Cerebellar cortex (tissue), 1 donor: ENCODE data around the gene ZNF628.
"Not testable (repeated sequence)": the region's sequence is repeated elsewhere in the genome, so short reads cannot be mapped to it uniquely, and the experiment has no call there.

ENCODE experiments used
- DNase-seq: peaks from one replicate; pipeline ENCODE4 v3.0.0-alpha.2; 2015; ENCODE audit warnings: low spot score

Gene ZNF628

DNA sequence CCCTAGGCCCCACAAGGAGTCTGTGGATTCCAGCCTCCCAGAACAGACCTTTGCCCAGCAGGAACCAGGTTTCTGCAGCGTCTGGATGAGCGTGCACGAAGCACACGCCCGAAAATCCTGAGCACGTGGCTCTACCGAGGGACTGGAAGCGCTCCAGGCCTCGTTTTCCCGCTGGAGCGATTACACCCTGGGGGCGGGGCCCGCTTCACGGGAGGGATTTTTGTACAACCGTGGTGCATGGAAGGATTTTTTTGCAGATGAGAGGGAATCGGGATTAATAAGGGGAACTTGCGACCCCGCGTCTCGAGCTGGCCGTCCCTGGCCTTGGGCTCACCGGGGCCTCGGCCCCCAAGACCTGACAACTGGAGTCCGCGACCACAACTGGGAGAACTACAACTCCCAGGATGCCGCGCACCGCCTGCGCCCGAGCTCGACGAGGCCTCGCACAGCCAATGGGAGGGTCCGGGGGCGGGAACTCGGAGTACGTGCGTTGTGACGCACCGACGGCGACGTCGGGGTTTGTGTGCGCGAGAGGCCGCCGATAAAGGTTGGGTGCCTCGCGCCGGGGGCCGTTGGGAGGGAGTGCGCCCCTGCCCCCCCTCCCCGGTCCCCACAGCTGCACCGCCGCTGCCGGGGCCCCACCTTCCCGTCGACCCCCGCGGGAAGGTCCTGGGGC lies at the start of gene ZNF628:
Gene ZNF628, plus strand, starts transcription at position 518 of the 676 bp plus-strand sequence. CDS start 3,294 bp downstream, outside the sequence.
- peak; percentile 98 for DNase-seq

DNA sequence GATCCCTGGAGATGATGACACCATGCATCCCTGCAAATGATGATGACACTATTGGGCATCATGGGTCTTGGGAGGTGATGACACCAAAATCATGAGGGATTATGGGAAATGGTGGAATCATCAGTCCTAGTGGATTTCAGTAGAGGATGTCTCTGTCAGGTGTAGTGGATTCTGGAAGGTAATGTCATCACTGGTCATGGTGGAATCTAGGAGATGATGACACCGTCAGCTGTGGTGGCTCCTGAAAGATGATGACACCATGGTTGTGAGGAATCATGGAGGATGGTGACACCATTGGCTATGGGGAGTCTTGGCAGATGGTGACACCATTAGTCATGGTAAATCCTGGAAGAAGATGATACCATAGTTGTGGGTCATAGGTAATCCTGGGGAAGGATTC lies 45.2 kb upstream of the ZNF628 start:
- DNase-seq: no peak

DNA sequence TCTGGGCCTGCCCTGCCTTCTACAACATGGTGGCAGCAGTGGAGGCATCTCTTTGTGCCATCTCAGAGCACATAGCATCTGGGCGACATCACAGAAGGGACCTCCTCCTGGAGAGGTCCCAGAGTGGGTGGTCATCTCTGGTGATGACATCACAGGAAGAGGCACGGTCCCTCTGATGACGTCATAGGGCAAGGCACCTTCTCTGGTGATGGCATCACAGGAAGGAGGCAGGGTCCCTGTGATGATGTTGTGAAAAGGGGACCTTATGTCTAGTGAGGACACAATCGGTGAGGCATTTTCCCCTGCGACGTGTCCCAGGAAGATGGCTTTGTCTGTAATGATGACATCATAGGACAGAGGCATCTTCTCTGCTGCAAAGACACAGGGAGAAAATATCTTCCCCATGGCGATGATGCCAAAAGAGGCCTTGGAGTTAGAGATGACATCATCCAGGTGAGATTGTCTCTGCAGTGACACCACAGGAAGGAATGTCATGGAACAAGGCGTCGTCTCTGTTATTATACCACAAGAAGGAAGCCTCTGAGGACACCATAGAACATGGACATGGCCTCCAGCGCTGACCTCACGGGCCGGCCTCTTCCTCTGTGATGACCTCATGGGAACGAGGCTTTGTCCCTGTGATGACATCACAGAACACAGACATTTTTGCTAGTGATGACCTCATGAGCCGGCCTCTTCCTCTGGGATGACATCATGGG lies 44.0 kb upstream of the ZNF628 start:
- DNase-seq: no peak

DNA sequence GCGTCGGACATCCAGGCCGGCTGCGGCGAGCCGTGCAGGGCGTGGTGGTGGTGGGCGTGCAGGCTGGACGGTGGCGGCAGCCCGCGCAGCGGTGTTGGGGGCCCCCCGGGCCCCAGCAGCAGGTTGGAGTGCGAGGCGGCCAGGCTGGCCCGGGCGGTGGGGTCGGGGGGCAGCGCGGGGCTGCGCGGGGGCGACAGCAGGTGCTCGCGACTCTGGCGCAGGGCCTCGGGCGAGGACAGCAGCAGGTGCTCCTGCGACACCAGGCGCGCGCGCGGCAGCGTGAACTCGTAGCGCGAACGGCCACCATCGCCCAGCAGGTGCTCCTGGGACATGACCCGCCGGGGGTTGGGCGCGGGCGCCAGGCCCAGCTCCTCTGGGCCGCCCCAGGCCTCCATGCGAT lies 43.1 kb upstream of the ZNF628 start:
- DNase-seq: no peak

DNA sequence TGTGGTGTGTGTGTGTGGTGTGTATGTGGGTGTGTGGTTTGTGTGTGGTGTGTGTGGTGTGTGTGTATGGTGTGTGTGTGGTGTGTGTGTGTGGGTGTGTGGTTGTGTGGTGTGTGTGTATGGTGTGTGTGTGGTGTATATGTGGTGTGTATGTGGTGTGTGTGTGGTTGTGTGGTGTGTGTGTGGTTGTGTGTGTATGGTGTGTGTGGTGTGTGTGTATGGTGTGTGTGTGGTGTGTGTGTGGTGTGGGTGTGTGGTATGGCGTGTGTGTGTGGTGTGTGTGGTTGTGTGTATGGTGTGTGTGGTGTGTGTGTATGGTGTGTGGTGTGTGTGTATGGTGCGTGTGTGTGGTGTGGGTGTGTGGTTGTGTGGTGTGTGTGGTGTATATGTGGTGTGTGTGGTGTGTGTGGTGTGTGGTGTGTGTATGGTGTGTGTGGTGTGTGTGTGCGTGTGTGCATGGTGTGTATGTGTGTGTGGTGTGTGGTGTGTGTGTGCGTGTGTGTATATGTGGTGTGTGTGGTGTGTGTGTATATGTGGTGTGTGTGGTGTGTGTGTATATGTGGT lies 42.0 kb upstream of the ZNF628 start:
- no peak for DNase-seq

DNA sequence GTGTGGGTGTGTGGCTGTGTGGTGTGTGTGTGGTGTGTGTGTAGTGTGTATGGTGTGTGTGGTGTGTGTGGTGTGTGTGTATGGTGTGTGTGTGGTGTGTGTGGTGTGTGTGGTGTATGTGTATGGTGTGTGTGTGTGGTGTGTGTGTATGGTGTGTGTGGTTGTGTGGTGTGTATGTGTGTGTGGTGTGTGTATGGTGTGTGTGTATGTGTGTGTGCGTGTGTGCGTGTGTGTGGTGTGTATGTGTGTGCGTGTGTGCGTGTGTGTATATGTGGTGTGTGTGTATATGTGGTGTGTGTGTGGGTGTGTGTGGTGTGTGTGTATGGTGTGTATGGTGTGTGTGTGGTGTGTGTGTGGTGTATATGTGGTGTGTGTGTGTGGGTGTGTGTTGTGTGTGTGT lies 41.4 kb upstream of the ZNF628 start:
- DNase-seq: no peak

DNA sequence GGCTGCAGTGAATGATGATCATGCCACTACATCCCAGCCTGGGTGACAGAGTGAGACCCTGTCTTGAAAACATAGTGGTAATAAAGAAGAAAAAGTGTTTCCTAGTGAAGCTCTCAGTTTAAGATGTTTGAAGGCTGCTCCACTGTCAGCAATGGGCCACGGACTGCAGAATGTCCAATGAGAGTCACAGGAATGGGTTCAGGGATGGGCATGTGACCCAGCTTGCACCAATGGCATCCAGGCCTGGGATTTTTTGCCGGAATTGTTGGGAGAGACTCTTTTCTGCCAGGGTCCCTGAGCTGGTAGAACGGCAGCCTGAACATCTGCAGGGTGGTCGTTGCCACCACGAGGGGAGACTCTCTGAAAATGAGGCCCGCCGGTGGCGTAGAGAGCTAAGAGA lies 39.6 kb upstream of the ZNF628 start:
- DNase-seq: no peak

DNA sequence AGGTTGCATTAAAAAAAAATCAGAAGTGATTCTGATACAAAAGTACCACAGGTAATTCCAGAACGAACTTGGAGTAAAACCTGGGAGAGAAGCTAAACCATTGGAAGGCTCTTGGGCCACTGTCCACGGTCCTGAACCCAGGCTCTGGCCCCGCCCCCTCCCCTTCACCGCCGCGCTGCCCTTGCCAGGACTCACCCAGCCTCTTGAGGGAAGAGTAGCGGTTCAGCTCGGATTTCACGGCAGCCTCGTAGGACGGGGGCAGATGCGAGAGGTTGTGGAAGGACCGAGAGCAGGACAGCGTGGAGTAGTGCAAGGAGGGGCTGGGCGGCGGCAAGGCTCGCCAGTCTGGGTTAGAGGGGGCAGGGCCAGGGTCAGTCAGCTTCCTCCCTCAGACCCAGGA lies 39.0 kb upstream of the ZNF628 start:
- peak; percentile 62 for DNase-seq

DNA sequence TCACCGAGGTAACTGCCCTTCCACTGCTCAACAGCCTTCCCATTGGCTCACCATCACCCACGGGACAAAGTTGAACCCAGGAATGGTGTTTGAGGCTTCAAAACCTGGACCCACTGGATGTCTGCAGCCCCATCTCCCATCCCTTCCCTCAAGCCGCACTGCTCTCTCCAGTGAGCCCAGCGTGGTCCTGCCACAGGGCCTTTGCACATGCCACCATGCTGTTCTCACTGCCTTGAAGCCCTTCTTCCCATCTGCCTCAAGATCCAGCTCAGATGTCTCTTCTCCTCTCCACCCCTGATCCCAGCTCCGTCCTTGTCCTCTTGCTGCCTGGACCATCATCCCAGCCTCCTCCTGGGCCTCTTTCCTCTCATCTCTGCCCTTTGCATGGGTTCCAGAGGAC lies 37.4 kb upstream of the ZNF628 start:
- DNase-seq: no peak

DNA sequence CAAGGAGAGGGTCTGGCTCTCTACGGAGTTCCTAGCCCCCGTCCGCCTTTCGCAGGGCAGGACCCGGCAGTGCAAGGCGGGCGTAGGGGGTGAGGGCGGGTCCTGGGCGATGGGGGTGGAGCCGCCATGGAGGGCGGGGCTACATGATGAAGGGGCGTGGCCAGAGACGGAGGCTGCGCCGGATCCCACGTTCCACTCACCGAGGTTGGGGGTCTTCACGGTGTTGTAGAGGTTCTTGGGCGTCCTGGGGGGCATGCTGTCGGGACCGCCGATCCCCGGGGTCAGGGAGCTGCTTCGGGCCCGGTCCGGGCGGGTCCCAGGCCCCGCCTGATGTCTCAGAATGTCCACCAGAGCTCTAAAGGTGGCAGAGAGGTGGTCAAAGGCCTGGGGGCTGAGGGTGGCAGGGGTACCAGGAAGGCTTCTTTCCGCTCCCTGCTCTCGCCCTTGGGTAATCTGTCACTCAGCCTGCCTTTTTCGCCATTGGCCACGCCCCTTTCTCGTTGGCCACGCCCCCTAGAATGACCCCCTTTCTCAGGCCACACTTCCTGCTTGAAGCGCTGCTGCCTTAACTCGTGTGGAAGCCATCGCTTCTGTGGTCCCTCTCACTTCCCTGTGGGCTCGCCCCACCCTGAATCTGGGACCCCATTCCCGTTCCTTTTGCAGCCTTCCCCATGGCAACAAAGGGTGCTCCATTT lies 35.9 kb upstream of the ZNF628 start:
- DNase-seq: no peak

DNA sequence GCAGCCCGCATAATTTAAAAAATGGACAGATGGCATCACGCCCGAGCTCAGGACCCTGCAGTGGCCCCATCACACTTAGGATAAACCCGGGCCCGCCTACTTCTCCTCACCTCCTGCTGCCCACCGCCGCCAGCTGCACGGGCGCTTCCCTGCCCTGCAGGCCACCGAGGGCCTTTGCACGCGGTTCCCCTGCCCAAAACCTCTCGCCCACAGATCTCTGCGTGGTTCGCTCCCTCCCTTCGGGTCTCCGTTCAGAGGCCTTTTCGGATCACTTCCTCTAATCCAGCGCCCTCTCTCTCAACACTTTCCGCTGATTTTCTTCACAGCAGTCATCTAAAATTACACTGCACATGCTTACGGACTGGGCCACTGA lies 35.1 kb upstream of the ZNF628 start:
- DNase-seq: no peak

DNA sequence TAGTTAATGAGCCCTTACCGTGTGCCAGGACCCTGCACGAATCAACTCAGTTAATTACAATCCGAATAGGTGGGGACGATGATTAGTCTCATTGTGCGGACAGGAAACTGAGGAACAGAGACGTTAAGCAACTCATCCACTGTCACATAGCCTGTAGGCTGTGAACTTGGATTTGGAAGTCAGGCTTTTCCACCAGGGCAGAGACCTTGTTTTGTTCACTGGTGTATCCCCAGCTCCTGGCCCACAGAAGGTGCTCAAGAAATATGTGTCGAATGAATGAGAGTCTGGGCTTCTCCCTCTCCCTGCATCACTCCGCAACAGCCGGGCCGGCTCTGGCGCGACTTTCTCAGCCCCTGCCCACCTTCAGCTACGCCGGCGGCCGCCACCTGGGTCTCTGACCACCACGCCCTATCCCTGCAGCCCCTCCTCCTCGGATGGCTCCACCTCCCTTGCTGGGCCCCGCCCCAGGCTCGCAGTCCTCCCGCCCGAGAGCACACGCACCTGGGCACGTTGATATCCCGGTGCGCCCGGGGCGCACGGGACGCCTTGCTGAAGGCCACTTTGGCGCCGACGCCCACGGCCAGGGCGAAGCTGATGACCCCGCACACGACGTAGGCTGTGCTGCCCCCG lies 34.6 kb upstream of the ZNF628 start:
- peak; percentile 52 for DNase-seq

DNA sequence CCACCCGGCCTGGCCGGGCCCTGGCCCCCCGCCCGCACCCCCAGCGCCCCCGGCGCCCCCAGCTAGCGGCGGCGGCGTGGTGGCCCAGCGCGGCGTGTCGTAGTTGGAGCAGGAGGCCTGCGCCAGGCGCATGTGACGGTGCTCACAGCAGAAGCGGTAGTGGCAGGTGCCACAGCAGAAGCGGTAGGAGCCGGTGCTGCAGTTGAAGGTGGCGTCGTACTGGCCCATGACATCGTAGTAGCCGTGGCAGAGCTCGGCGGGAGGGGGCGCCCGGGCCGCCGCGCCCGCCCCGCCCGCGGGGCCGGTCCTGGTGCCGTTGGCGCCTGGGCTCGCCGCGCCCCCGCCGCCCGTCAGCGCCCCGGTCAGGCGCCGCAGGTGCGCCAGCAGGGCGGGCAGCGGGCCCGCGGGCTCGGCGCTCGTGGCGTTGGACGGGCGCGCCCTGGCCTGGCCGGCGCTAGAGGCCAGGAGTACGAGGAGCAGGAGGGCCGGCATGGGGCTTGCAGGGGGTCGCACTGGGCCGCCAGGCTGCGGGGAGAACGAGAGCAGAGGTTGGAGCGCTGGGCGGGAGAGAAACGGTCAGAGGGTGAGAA lies 34.0 kb upstream of the ZNF628 start:
- no peak for DNase-seq

DNA sequence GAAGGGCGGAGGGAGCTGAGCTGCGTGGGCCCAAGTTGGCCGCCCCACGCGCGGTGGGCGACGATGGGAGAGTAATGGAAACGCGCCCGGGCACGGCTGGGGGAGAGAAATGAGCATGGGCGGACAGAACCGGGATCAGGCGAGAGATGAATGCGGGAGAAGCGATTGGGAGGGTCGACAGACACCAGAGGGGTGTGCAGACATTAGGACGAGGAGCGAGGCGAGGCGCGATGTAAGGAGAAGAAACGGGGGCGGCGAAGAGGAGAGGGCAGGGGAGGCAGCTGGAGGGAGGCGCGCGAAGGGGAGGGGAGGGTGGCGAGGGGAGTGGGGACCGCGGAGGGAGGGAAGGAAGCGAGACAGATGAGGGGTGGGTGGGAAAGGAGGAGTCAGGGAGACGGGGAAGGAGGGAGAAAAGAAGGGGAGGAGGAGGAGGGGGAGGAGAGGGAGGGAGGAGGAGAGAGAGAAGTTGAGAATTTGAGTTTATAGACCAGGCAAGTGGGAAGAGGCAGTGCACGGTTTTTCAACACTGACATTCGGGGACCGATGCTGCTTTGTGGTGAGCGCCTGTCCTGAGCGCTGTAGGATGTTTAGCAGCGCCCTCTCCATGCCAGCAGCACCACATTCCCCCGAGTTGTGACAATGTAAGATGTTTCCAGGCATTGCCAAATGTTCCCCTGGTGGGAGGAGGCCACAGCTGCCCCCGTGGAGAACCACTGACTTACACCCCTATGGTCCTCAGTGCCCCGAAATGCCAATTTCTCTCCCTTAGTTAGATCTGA lies 33.2 kb upstream of the ZNF628 start, which contains the start of gene SHISA7:
Gene SHISA7, minus strand, starts transcription at position 256 of the 779 bp plus-strand sequence. CDS start 437 bp downstream, outside the sequence.
- peak; percentile 64 for DNase-seq

DNA sequence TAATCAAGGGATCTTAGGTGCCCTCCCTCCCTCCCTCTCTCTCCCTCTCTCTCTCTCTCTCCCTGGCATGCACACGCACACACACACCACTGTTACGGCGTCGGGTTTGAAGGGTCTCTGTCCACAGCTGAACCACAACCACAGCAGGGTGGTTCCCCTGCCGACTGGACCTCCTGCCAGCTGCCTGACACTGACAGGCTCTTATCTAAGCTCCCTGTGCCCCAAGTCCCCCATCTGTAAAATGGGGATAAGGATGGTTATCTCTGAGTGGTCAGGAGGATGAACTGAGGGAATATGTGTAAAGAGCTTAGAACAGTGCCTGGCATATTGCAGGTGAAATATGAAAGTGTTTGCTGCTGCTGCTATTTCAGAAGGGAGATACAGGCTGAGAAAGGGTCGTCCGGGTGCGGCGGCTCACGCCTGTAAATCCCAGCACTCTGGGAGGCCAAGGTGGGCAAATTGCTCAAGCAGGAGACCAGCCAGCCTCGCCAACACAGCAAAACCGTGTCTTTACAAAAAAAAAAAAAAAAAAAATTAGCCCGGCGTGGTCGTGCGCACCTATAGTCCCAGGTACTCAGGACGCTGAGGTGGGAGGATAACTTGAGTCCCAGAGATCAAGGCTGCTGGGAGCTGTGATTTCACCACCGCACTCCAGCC lies 32.5 kb upstream of the ZNF628 start:
- DNase-seq: no peak

DNA sequence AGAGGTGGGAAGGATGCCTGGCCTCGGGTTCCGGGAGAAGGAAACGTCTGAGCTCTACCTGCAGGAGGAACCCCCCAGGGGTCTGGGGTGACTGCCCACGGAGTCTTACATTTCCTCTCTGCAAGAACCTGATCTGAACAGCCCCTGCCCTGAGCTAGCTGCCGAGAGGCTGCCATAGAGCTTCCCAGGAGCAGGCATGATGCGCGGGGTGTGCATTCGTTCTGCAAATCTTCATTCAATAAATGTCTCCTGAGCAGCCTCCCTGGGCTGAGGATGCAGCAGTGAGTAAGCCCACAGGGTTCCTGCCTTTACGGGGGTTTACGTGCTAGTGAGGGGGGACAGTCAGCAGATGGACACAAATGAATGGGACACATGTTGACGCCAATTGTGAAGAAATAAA lies 31.8 kb upstream of the ZNF628 start:
- DNase-seq: no peak

DNA sequence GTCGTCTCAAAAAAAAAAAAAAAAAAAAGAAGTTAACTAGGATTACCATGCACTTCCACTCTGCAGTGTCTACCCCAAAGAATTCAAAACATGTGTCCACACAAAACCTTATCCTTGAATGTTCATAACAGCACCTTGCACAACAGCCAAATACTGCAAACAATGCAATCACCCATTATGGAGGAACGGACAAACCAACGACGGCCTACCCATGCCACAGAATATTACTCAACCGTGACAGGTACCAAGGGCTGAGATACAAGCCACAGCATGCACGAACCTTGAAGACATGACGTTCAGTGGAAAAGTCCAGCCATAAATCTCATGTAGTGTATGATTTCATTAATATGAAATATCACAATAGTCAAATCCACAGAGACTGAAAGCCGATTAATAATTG lies 30.4 kb upstream of the ZNF628 start:
- no peak for DNase-seq

DNA sequence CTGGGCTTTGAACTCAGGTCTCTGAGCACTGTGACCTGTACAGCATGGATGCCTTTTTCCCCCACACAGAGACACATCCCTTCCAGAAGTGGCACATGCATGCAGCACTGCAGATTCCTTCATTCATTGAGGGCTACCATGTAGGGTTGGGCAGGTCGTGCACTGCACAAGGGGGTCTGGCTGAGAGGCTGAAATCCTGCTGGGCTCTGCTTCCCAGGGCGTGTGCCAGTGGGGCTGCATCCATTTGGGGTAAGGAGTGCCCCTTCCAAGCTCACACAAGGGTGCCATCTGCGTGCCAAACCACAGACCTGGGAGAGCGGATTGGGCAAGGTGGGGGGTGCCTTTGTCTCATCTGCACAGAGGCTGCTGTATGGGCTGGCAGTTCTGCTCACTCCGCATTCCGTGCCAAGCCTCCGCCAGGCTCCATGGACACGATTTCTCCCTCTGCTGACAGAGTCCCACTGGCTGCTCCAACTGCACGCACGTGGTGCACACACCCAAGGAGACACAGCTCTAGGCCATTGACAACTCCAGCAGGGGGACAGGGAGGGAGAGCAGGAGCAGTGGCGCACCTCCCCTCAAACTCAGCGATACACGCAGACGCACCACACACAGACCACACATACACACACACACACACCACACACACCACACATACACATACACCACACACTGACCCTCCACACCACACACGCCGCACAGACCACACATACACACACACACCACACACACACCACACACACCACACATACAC lies 28.8 kb upstream of the ZNF628 start:
- DNase-seq: peak; percentile 76

DNA sequence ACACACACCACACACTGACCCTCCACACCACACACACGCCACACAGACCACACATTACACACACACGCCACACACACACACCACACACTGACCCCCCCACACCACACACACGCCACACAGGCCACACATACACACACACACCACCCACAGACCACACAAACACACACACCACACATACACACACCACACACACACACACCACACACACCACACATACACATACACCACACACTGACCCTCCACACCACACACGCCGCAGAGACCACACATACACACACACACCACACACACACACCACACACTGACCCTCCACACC lies 28.3 kb upstream of the ZNF628 start:
- DNase-seq: not testable (repeated sequence)

DNA sequence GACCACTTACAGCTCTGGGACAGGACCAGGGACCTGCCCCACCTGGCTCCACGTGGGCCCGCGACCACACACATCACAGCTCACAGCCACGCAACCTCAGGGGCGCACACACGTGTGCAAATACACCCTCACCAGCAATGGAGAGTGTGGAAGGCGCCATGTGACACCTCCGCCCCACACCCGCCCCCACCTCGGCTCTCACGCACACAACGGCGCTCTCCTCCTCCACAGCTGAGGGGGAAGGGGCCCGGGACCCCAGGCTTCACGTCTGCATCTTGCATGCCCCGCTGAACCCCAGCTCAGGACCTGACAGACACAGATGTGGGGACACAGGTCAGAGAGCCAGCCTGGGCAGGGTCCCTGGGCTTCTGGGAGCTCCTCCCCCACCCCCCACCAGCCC lies 26.9 kb upstream of the ZNF628 start:
- no peak for DNase-seq
